D721Med (cell line): ENCODE measurements around the gene DOCK6.

Experiments used
- DNase-seq: peaks from one replicate; pipeline ENCODE4 v3.0.0; 2011; ENCODE audit warnings: low spot score; ENCODE audit not compliant: insufficient read length
- FAIRE-seq: peaks from 2 replicates; lab custom pipeline; 2011; peaks lifted over from hg19 to GRCh38; lab: Jason Lieb, UNC
- CTCF ChIP-seq: IDR thresholded peaks from 2 replicates; pipeline ENCODE4 v1.5.1; 2012; ENCODE audit warnings: mild to moderate bottlenecking, control low read depth; ENCODE audit not compliant: insufficient read depth; ENCODE audit errors: missing control alignments

Gene DOCK6

GRCh38 chr19:11239377-11240000 is 22.8 kb downstream of the DOCK6 start, which contains the start of gene ANGPTL8:
Gene ANGPTL8 (plus strand): TSS chr19:11239619. CDS start chr19:11239638, 19 bp downstream.
- FAIRE-seq: no peak
- no peak for TF ChIP-seq CTCF
- no peak for DNase-seq

DNA sequence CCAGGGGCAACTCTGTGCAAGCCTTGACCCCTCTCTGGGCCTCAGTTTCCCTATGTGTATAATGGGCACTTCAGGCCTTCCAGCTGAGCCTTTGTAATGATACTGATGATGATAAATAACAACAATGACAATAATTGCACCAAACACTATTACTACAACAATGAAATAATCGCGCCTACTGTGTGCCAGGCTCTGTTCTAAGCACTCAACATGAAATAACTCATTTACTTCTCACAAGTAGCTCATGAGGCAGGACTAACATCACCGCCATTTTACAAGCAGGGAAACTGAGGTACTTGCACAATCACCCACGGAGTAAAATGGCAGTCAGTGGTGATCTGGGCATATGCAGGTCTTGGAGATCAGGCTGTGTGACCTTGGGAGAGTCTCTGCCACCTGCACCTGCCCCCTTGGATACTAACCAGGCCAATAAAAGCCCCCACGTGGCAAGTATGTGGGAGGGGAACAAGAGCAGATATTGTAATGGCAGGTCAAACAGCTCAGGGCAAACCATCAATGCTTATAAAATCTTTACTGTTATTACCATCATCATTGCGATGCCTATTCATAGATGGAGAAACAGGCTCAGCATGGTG is 23.4 kb downstream of the DOCK6 start:
- no peak for TF ChIP-seq CTCF
- DNase-seq (no peak), FAIRE-seq (no peak)

- no peak for FAIRE-seq
- no peak for DNase-seq
Observed at GRCh38 chr19:11238041-11238440, 24.3 kb downstream of the DOCK6 start.

DNA sequence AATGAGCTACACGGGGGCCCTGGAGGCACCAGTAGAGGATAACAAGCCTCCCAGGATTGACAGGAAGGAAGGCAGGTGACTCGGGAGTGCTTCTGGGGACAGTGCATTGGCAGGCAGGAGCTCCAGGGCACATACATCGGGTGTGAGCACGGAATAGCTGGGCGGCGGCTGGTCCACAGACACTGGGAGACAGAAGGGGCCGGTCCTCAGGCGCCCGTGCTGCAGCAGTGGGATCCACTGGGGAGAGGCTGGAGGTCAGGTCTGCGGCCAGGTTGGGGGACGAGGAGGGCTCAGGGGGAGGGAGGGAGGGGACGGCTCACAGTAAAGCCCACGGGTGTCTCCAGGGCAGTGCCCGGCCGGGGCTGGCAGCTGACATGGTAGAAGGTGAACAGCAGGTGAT is 25.0 kb downstream of the DOCK6 start:
- no peak for DNase-seq
- no peak for FAIRE-seq
- no peak for TF ChIP-seq CTCF

More at GRCh38 chr19:11238041-11238440, 24.3 kb downstream of the DOCK6 start:
- TF ChIP-seq CTCF: no peak

DNA sequence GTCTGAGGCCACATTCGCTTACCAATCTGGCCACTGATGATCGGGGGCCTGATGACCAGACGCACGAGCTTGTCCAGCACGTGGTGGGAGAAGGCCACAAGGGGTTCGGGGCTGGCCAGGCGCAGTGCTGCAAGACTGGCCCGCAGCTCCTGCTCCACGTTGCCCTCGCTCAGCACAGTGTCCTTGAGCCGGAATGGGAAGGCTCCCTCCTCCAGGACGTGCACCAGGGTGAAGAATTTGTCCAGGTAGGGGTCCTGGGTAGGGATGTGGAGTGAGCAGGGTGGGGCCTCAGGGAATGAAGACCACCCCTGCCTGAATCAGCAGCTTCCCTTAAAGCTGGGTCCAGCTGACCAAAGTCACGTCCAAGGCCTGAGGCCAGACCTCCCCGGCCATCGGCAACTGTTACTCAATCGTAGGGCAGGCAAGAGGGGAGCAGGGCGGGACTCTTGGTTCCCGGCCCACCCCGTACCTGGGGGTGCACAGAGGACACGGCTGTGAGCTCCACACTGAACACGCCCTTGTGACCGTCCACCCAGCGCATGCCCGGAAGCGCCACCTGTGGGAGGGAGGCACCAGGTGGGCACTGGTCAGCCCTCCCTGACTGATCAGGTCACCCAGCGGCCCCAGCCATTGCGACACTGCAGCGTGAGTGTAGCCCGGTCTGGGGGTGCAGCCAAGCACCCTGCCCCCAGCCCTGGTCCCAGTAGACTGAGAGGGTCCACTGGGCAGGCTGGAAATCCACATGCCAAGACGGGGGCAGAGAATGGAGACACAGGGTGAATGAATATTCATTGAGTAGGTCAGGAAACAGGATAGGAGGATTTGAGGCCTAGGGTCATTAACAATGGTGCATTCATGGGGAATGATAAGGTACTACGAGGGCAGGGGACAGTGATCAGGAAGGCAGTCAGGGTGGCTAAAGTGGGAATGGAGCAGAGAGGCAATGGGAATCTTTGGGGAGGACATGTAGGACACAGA is 25.7 kb downstream of the DOCK6 start:
- no peak for FAIRE-seq
- no peak for DNase-seq
- TF ChIP-seq CTCF: no peak

DNA sequence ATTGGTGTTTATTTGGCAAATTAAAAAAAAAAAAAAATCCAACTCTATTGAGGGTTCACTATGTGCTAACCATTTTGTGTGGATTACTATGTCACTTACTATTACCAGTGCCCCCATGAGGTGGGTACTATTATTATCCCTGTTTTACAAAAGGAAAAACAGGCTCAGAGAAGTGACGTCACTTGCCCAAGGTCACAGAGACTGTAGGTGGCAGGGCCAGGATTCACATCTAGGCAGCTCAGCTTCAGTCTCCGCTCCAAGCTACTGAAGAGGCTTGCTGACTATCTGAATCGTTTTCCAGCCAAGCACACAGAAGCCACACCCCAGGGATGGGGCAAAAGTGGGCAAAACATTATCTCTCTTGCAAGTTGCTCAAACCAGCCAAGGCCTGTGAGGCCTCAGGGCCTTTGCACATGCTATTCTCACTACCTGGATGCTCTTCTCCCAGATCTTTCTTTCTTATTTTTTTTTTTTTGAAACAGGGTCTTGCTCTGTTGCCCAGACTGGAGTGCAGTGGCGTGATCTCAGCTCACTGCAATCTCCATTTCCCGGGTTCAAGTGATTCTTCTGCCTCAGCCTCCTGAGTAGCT is 27.7 kb downstream of the DOCK6 start:
- no peak for DNase-seq
- no peak for FAIRE-seq
- TF ChIP-seq CTCF: no peak
